Activated CD4-positive, CD25-positive, alpha-beta regulatory T cell treated with anti-CD3 and anti-CD28 coated beads, Interleukin-2, amount 50 U/mL, for 24 hours (primary cell): ENCODE data around the gene RUNX2.

Source experiments
- ATAC-seq, 2 donors: fragments of 150-1000 bp; cut with Tn5 transposase; one replicate each; pipeline ENCODE4 v1.10.0; 2021; ENCODE audit warnings: mild to moderate bottlenecking in 1 of 2, moderate library complexity in 1 of 2

Gene RUNX2

DNA sequence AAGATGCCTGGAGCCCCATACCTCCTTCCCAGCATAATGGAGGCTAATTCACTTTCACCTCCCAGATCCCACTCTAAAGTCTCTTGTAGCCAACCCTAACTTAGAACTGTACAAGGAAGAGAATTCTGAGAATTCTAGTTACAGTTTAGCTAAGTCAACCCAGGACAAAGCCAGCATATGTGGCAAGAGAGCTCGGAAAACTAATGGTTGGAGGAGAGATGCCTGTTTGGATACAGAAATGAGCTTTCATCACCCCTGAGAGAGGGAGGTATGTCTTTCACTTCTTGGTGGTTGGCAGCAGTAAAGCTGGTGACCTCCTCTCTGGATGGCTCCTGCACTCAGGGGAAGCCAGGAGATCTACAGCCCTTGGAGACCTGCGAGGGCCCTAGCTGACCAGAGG lies 302.2 kb downstream of the RUNX2 start:
- ATAC-seq, result no peak

GRCh38 chr6:45630801-45631200 lies 302.7 kb downstream of the RUNX2 start:
- no peak for ATAC-seq

DNA sequence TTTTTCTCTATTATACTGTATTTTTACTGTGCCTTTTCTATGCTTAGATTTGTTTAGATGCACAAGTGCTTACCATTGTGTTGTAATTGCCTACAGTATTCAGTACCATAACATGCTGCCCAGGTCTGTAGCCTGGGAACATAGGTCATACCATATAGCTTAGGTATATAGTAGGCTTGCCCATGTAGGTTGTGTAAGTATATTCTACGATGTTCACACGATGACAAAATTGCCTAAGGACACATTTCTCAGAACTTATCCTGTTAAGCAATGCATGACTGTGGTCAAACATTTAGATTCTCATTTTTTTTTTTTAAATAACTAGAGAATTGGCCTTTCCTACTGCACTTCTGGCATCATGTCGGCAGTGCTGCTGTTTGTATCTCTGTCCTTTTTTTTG lies 303.3 kb downstream of the RUNX2 start:
- ATAC-seq, result no peak

- no peak for ATAC-seq
Observed at GRCh38 chr6:45633272-45633908, 305.3 kb downstream of the RUNX2 start.

GRCh38 chr6:45634231-45634630 lies 306.1 kb downstream of the RUNX2 start:
- no peak for ATAC-seq

- no peak for ATAC-seq
Observed at GRCh38 chr6:45635284-45635867, 307.2 kb downstream of the RUNX2 start.

GRCh38 chr6:45637056-45637455 lies 308.9 kb downstream of the RUNX2 start:
- ATAC-seq, result no peak

GRCh38 chr6:45637611-45638257 lies 309.6 kb downstream of the RUNX2 start:
- no peak for ATAC-seq

DNA sequence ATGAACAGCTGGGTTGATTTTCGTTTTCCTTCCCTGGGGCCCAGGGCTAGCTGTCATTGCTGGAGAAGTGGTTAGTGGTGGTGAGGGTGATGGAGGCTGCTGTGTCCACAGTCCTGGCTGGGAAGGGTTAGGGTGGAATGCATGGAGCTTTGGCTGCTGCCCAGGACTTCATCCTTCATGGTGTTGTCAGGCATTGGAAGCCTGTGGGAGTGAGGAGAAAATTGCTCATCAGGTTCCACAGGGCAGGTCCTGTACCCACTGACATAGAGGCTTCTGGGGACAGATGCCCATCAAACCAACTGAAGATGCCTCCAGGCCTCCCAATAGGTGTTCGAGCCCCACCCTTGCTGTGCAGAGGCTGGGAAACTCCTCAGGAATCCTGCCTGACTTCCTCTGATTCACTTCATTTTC lies 312.0 kb downstream of the RUNX2 start:
- no peak for ATAC-seq

GRCh38 chr6:45640811-45641210 lies 312.7 kb downstream of the RUNX2 start:
- ATAC-seq, result no peak

- ATAC-seq, result no peak
Observed at GRCh38 chr6:45642331-45643125, 314.4 kb downstream of the RUNX2 start.

DNA sequence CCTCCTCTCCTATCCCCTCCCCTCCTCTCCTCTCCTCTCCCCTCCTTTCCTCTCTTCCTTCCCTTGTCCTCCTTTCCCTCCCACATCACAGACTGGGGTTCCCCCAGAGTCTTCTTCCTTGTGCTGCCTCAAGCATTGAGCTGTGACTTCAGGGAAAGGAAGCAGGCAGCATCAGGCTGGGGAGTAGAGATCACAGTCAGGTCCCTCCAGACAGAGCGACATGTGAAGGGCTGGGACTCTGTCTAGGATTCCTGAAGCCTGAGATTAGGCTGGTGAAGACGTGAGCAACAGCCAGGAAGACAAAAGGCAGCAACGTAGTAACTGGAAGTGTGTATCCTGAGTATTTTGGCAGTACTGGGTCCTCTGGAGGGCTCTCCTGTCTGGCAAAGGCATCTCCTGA lies 315.0 kb downstream of the RUNX2 start:
- ATAC-seq, result no peak

DNA sequence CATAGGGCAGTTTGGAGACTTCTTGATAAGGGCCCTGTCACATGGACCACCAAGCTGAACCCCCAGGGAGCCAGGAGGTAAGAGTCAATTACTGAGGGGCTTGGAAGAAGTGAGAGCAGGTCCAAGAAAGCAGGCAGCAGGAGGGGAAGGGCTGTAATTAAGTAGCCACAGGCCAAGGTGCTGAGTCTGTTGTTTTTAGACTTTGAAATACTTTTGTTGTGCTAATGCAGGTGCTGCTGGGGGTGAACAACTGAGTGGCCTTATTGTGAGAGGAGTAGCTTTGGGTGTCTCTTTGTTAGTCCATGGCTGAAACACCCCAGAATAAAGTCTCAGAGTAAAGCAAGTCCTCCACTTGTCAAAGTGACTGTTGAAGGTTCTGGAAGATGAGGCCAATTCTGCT lies 316.6 kb downstream of the RUNX2 start:
- ATAC-seq, result no peak

GRCh38 chr6:45645302-45645701 lies 317.2 kb downstream of the RUNX2 start:
- peak; percentile 68 to 80 for ATAC-seq

- no peak for ATAC-seq
Observed at GRCh38 chr6:45647341-45648261, 319.5 kb downstream of the RUNX2 start.

DNA sequence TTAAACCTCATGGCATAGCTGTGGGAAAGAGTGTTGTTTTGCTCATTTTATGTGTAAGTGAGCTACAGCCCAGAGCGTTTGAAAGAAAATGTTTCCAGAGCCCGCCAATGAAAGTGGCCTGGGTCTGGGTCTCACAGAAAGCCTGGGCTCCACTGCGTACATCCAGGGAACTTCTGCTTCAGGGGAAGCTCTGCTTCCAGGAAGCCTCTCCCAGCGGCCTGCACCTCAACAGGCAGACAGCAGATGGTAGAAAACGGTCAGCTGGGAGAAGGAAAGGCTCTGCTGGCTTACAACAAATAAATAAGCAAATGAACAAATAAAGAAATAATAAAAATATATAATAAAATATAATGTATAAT lies 320.1 kb downstream of the RUNX2 start:
- ATAC-seq, result no peak

DNA sequence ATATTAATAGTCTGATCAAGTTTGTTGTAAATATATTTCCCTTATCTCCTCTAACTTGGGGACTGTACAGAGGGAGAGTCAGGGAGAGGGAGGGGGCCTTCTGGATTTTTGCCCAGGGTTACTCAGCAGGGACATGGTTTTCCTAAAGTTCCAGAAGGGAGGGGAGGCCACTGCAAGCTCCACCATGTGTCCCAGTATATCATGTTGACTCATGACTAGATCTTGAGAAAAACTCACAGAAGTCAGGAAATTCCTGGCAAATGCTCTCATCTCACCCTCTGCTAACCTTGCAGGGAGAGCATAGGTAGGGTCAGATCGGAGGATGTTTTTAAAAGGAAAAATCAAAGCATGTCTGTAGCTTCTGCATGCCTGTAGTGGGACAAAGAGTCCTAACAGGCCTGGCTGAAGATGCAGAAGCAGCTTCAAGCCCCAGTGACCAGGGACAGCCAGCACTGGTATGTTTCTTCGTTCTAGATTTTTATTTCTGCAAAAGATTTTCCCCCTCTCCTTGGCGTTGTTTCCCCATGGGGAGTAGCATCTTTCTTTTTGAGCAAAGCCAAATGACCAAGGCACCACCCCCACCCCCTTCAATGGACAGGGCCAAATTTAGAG lies 322.5 kb downstream of the RUNX2 start:
- ATAC-seq, result no peak

DNA sequence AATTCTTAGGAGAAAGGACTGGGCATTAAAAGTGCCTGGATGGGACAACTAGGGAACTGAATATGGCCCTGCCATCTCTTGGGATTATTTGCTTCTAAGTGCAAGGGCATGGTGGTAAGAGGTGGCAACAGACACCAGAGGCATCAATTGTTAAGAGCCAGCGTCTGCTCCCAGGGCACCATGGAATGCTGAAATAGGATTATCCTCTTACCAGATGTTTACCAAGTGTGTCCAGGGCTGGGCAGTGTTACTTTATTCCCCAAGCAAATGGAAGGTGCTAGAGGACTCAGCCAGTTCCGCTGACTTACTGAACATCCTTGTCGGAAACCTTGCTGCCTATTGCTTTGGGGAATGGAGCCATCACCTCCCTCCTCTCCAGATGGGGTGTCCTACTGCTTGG lies 323.2 kb downstream of the RUNX2 start:
- ATAC-seq, result no peak

DNA sequence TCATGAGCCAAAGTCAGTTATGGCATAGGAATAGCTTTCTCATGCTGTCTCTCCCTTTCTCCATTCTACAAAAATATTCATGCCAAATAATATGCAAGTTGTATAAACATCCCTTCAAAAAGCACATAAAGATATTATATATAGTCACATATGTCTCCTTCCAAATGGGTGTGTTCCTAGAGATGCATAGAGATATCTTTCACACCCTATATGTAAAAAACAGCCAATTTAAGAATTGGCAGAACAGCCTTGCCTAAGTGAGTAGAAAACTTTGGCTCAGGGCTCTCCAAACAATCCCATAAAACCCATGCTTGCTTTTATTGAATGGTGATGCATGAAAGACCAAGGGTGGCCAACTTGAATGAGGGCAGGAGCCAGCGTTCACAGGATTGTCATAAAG lies 324.3 kb downstream of the RUNX2 start:
- ATAC-seq, result no peak

DNA sequence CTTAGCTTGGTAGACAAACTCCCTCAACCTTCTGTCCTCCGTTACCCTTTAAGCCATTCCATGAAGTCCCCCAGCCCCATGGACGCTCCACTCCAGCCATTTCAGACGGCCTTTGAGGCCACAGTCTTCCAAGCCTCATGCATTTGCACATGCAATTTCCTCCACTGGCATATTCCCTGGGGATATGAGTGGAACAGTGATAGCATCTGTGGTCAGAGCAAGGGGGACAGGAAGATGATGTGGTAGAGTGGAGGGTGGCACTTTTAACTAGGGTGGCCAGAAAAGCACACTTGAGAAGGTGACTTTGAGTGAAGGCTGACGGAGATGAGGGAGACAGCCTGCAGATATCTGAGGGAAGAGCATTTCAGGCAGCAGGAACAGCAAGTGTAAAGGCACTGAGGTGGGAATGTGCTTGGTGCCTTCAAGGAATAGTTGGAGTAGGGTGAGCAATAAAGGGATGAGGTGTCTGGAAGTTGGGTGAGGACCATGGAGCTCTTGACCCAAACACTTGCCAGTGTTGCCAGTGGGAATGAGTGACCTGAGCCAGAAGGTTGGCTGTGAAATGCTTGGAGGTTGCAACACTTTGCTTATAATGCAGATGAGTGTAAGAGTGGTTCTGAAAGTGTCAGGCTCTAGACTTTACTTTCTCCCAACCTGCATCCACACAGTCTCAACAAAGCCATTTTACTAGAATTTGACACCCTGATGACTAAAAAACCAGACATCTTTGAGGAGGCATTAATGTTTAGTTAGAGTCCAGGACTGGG lies 325.2 kb downstream of the RUNX2 start:
- no peak for ATAC-seq

DNA sequence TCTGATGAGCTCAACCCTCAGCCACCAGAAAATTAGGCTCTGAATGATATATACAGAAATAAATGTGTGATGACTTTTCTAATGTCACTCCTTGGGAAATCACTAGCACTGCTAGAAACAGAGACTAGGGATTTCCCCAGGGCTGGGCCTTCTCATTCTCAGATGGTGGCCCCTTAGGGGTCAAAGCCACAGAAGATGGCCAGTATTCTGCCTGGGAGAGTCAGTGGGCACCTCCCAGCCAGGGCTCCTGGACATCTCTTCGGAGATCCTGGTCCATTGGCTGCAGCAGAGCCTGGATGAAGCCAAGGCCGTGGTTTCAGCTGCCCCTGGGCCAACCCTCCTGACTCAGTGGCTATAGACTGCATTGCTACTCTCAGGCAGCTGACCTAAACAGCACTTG lies 326.5 kb downstream of the RUNX2 start:
- no peak for ATAC-seq
